Measurements from ENCODE around the gene MRTFB. TPM values are rescaled to one million over a fixed set of nuclear protein-coding genes. Genes with fewer than 3 reads are reported as not detected.

Gene MRTFB
- total RNA-seq, 2 experiments from 2014 or later, result 18.0 to 19.4 TPM

GRCh38 chr16:14306485-14307058, 235.5 kb downstream of the MRTFB start:
- Histone ChIP-seq H3K4me1 (ENCODE audit: insufficient read depth, low read length) (peaks cover 55% of the 10 kb centered on the region), H3K4me3 (ENCODE audit: low read length) (no peak overlapping the region), H3K27me3 (ENCODE audit: control insufficient read depth in 1 of 2, insufficient read depth in 2 of 2, low read length in 2 of 2) (peaks cover 10 to 13% of the 10 kb centered on the region in 2 experiments), H3K27ac (ENCODE audit: low read depth in 1 of 2, low read length in 2 of 2) (no peak overlapping the region), H3K9me3 (ENCODE audit: control insufficient read depth in 1 of 2, insufficient read depth in 1 of 2, low read length in 2 of 2) (no peaks in the 10 kb centered on the region), H3K36me3 (ENCODE audit: insufficient read depth, low read length) (no peaks in the 10 kb centered on the region)
- intact Hi-C loops (cut with DNase I, micrococcal nuclease), result loop anchor here in 1 of 2 experiments (10.0 kb wide), 1 partner anchor 288 kb away; no protein-coding TSS in a partner anchor
- no peaks in the 10 kb centered on the region for H3K27me3 Mint-ChIP-seq
- ChIA-PET POLR2A (no interaction called here), CTCF (interaction anchor here (0.6 to 1.6 kb wide), 2 partner anchors 10 to 441 kb away, joined by 3 read pairs; no protein-coding TSS in a partner anchor)
- no peak for DNase-seq
- no peak for ATAC-seq (ENCODE audit: poor library complexity)
- peak overlapping the region; percentile 48 for H3K27ac Mint-ChIP-seq
- TF ChIP-seq, protein P1, sequence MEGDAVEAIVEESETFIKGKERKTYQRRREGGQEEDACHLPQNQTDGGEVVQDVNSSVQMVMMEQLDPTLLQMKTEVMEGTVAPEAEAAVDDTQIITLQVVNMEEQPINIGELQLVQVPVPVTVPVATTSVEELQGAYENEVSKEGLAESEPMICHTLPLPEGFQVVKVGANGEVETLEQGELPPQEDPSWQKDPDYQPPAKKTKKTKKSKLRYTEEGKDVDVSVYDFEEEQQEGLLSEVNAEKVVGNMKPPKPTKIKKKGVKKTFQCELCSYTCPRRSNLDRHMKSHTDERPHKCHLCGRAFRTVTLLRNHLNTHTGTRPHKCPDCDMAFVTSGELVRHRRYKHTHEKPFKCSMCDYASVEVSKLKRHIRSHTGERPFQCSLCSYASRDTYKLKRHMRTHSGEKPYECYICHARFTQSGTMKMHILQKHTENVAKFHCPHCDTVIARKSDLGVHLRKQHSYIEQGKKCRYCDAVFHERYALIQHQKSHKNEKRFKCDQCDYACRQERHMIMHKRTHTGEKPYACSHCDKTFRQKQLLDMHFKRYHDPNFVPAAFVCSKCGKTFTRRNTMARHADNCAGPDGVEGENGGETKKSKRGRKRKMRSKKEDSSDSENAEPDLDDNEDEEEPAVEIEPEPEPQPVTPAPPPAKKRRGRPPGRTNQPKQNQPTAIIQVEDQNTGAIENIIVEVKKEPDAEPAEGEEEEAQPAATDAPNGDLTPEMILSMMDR (IDR thresholded peaks at IDR 0.05), result no peak
- peaks cover 54% of the 10 kb centered on the region for H3K4me1 Mint-ChIP-seq (ENCODE audit: low read depth)
- H3K36me3 Mint-ChIP-seq (ENCODE audit: low read depth), result no peaks in the 10 kb centered on the region
- H3K9me3 Mint-ChIP-seq, result no peaks in the 10 kb centered on the region
- peak overlapping the region; percentile 51 for H3K4me3 Mint-ChIP-seq

GRCh38 chr16:14307059-14307526, 236.0 kb downstream of the MRTFB start:
- H3K27me3 Mint-ChIP-seq, result no peaks in the 10 kb centered on the region
- H3K27me3 ChIP-seq (ENCODE audit: control insufficient read depth in 1 of 2, insufficient read depth in 2 of 2, low read length in 2 of 2), result peaks cover 10 to 13% of the 10 kb centered on the region in 2 experiments
- no peak overlapping the region for H3K27ac ChIP-seq (ENCODE audit: low read depth in 1 of 2, low read length in 2 of 2)
- H3K36me3 Mint-ChIP-seq (ENCODE audit: low read depth), result no peaks in the 10 kb centered on the region
- no peaks in the 10 kb centered on the region for H3K36me3 ChIP-seq (ENCODE audit: insufficient read depth, low read length)
- H3K4me3 Mint-ChIP-seq, result peak overlapping the region; percentile 15
- CTCF ChIA-PET, result interaction anchor here (1.6 kb wide), 1 partner anchor 9 kb away, joined by 3 read pairs; no protein-coding TSS in a partner anchor
- ATAC-seq (ENCODE audit: poor library complexity), result no peak
- no peak for DNase-seq
- H3K27ac Mint-ChIP-seq, result peak overlapping the region; percentile 39
- H3K4me1 ChIP-seq (ENCODE audit: insufficient read depth, low read length), result peaks cover 53% of the 10 kb centered on the region
- intact Hi-C loops (cut with DNase I, micrococcal nuclease), result loop anchor here in 1 of 2 experiments (10.0 kb wide), 1 partner anchor 288 kb away; no protein-coding TSS in a partner anchor
- POLR2A ChIA-PET, result no interaction called here
- H3K4me1 Mint-ChIP-seq (ENCODE audit: low read depth), result peaks cover 54% of the 10 kb centered on the region
- TF ChIP-seq, protein P1 (IDR thresholded peaks at IDR 0.05), result no peak
- H3K9me3 ChIP-seq (ENCODE audit: control insufficient read depth in 1 of 2, insufficient read depth in 1 of 2, low read length in 2 of 2), result no peaks in the 10 kb centered on the region
- no peaks in the 10 kb centered on the region for H3K9me3 Mint-ChIP-seq
- no peak overlapping the region for H3K4me3 ChIP-seq (ENCODE audit: low read length)

- H3K27ac ChIP-seq (ENCODE audit: low read depth in 1 of 2, low read length in 2 of 2), result no peak overlapping the region
- Mint-ChIP-seq H3K4me3 (peak overlapping the region; percentile 54), H3K27me3 (no peaks in the 10 kb centered on the region), H3K36me3 (ENCODE audit: low read depth) (no peaks in the 10 kb centered on the region), H3K27ac (peak overlapping the region; percentile 82), H3K9me3 (no peaks in the 10 kb centered on the region), H3K4me1 (ENCODE audit: low read depth) (peaks cover 54% of the 10 kb centered on the region)
- CTCF ChIA-PET, result interaction anchor here (1.6 kb wide), 1 partner anchor 8 kb away, joined by 3 read pairs; no protein-coding TSS in a partner anchor
- H3K27me3 ChIP-seq (ENCODE audit: control insufficient read depth in 1 of 2, insufficient read depth in 2 of 2, low read length in 2 of 2), result peaks cover 10 to 13% of the 10 kb centered on the region in 2 experiments
- no peak overlapping the region for H3K4me3 ChIP-seq (ENCODE audit: low read length)
- ATAC-seq (ENCODE audit: poor library complexity) (no peak), DNase-seq (peak in 1 of 14 experiments; percentile 32)
- POLR2A ChIA-PET, result interaction anchor here (3.1 kb wide), 1 partner anchor 22 kb away, joined by 24 read pairs; no protein-coding TSS in a partner anchor
- TF ChIP-seq, protein P1 (IDR thresholded peaks at IDR 0.05), result no peak
- H3K36me3 ChIP-seq (ENCODE audit: insufficient read depth, low read length), result no peaks in the 10 kb centered on the region
- intact Hi-C loops (cut with DNase I, micrococcal nuclease), result loop anchor here in 1 of 2 experiments (10.0 kb wide), 1 partner anchor 287 kb away; no protein-coding TSS in a partner anchor
- peaks cover 50% of the 10 kb centered on the region for H3K4me1 ChIP-seq (ENCODE audit: insufficient read depth, low read length)
- H3K9me3 ChIP-seq (ENCODE audit: control insufficient read depth in 1 of 2, insufficient read depth in 1 of 2, low read length in 2 of 2), result no peaks in the 10 kb centered on the region
These were observed 236.6 kb downstream of the MRTFB start for GRCh38 chr16:14307527-14308367.
